A549 (cell line): Measurements from ENCODE around the gene TGFBR2. TPM values are rescaled to one million over a fixed set of nuclear protein-coding genes. Genes with fewer than 3 reads are reported as not detected.

Source experiments
- ATAC-seq, 2 experiments: fragments of 200-7000 bp in 1 of 2; fragments of >200 bp in 1 of 2; cut with Nextera tagmentation in 1 of 2; cut with Tn5 transposase in 1 of 2; 3 replicates each; pipeline versions ENCODE4 v1.8.0 to v1.9.1; 2018 to 2020; ENCODE audit warnings: mild to moderate bottlenecking in 1 of 2, moderate library complexity in 1 of 2
- CTCF ChIA-PET: fragments of 300-600 bp; sonication (Branson Sonifier 250); formaldehyde crosslinking; extraction: SDS; loops from one replicate; lab custom pipeline; 2021; ENCODE audit warnings: antibody characterized with exemption, inconsistent platforms; lab: Yijun Ruan, JAX
- POLR2A ChIA-PET: fragments of 350-600 bp; formaldehyde crosslinking; extraction: SDS; loops from one replicate; lab custom pipeline; 2021; ENCODE audit warnings: antibody characterized with exemption, inconsistent platforms; lab: Yijun Ruan, JAX
- DNase-seq, 2 experiments: peaks; one replicate each; pipeline versions ENCODE4 v3.0.0 to v3.0.0-alpha.2; 2011 to 2016; ENCODE audit warnings: low read depth in 1 of 2, low spot score in 1 of 2
- FAIRE-seq: peaks from 2 replicates; lab custom pipeline; 2011; peaks lifted over from hg19 to GRCh38; lab: Jason Lieb, UNC
- H3K27ac ChIP-seq, 2 experiments: fragments of >200 bp; sonication (Bioruptor Twin); formaldehyde crosslinking; 3 replicates each; pipeline ENCODE4 v1.5.1; 2016 to 2017
- H3K4me1 ChIP-seq: fragments of >200 bp; sonication (Bioruptor Twin); formaldehyde crosslinking; 3 replicates; pipeline ENCODE4 v1.6.1; 2016
- H3K4me2 ChIP-seq: fragments of >200 bp; sonication (Bioruptor Twin); formaldehyde crosslinking; 3 replicates; pipeline ENCODE4 v1.6.1; 2016
- H3K4me3 ChIP-seq: fragments of >200 bp; sonication (Bioruptor Twin); formaldehyde crosslinking; 3 replicates; pipeline ENCODE4 v1.5.1; 2016
- H3K9me3 ChIP-seq: fragments of >200 bp; sonication (Bioruptor Twin); formaldehyde crosslinking; 3 replicates; pipeline ENCODE4 v1.6.1; 2016
- BCL3 ChIP-seq: fragments of >200 bp; sonication (Bioruptor Twin); formaldehyde crosslinking; IDR thresholded peaks from 3 replicates; pipeline ENCODE4 v1.6.1; 2016
- CBX8 ChIP-seq: fragments of 200-600 bp; sonication (generic); IDR thresholded peaks from 2 replicates; pipeline ENCODE4 v1.6.1; 2016
- CEBPB ChIP-seq, 2 experiments: fragments of >200 bp in 1 of 2; sonication (Bioruptor Twin) in 1 of 2; formaldehyde crosslinking in 1 of 2; IDR thresholded peaks; 2 replicates each; pipeline ENCODE4 v1.6.1; 2012 to 2016
- CHD2 ChIP-seq: fragments of 150-350 bp; IDR thresholded peaks from 2 replicates; pipeline ENCODE4 v1.6.1; 2014; ENCODE audit warnings: low read length; ENCODE audit not compliant: partially characterized antibody
- CHD4 ChIP-seq: fragments of 200-600 bp; sonication (generic); IDR thresholded peaks from 2 replicates; pipeline ENCODE4 v1.6.1; 2016; ENCODE audit warnings: antibody characterized with exemption, mild to moderate bottlenecking, borderline replicate concordance
- EHF ChIP-seq: fragments of 250-450 bp; sonication (Bioruptor Pico); IDR thresholded peaks from 2 replicates; pipeline ENCODE4 v1.5.0; 2020; ENCODE audit warnings: mild to moderate bottlenecking
- EHMT2 ChIP-seq: fragments of 200-600 bp; sonication (generic); IDR thresholded peaks from 2 replicates; pipeline ENCODE4 v1.6.1; 2016; ENCODE audit warnings: antibody characterized with exemption, low read depth, mild to moderate bottlenecking, moderate library complexity
- FOSB ChIP-seq: fragments of 250-450 bp; sonication (Bioruptor Pico); IDR thresholded peaks from 2 replicates; pipeline ENCODE4 v1.5.0; 2020; ENCODE audit warnings: mild to moderate bottlenecking, moderate library complexity
- FOSL2 ChIP-seq, 2 experiments: fragments of 450-650 bp in 1 of 2; fragments of >200 bp in 1 of 2; sonication (Bioruptor Twin) in 1 of 2; formaldehyde crosslinking; IDR thresholded peaks; 2 replicates each; pipeline versions ENCODE4 v1.5.0 to v1.6.1; 2016 to 2020; ENCODE audit warnings: mild to moderate bottlenecking in 1 of 2, moderate library complexity in 1 of 2
- FOXS1 ChIP-seq: fragments of 250-450 bp; sonication (Bioruptor Pico); IDR thresholded peaks from 2 replicates; pipeline ENCODE4 v1.5.0; 2020; ENCODE audit warnings: mild to moderate bottlenecking, moderate library complexity
- HDAC2 ChIP-seq: fragments of 200-600 bp; sonication (generic); IDR thresholded peaks from 2 replicates; pipeline ENCODE4 v1.6.1; 2016
- HOXA7 ChIP-seq: fragments of 250-450 bp; sonication (Bioruptor Pico); IDR thresholded peaks from 2 replicates; pipeline ENCODE4 v1.5.0; 2020; ENCODE audit warnings: mild to moderate bottlenecking, moderate library complexity
- HOXB13 ChIP-seq: fragments of 250-450 bp; sonication (Bioruptor Pico); IDR thresholded peaks from 2 replicates; pipeline ENCODE4 v1.5.0; 2020; ENCODE audit warnings: low read depth, mild to moderate bottlenecking, moderate library complexity
- JUN ChIP-seq, 2 experiments: fragments of >200 bp; sonication (Bioruptor Twin); formaldehyde crosslinking; IDR thresholded peaks; 2 replicates in 1 of 2; 3 replicates in 1 of 2; pipeline ENCODE4 v1.6.1; 2016 to 2017
- JUNB ChIP-seq: fragments of >200 bp; sonication (Bioruptor Twin); formaldehyde crosslinking; IDR thresholded peaks from 2 replicates; pipeline ENCODE4 v1.6.1; 2016
- KDM5A ChIP-seq: fragments of 200-600 bp; sonication (generic); IDR thresholded peaks from 2 replicates; pipeline ENCODE4 v1.6.1; 2016; ENCODE audit warnings: antibody characterized with exemption, mild to moderate bottlenecking
- MAZ ChIP-seq: fragments of 150-350 bp; IDR thresholded peaks from 2 replicates; pipeline ENCODE4 v1.6.1; 2014; ENCODE audit warnings: antibody characterized with exemption, low read depth, low read length, borderline replicate concordance
- NPAS2 ChIP-seq: fragments of 250-450 bp; sonication (Bioruptor Pico); IDR thresholded peaks from 2 replicates; pipeline ENCODE4 v1.8.0; 2022; ENCODE audit warnings: mild to moderate bottlenecking, moderate library complexity, borderline replicate concordance
- NR3C1 ChIP-seq: fragments of >200 bp; sonication (Bioruptor Twin); formaldehyde crosslinking; IDR thresholded peaks from 3 replicates; pipeline ENCODE4 v1.6.1; 2017
- POLR2A ChIP-seq: IDR thresholded peaks from 2 replicates; pipeline ENCODE4 v1.6.1; 2012; ENCODE audit warnings: mild to moderate bottlenecking, low read length
- RARB ChIP-seq: fragments of 250-450 bp; sonication (Bioruptor Pico); IDR thresholded peaks from 2 replicates; pipeline ENCODE4 v1.8.0; 2021; ENCODE audit warnings: mild to moderate bottlenecking, moderate library complexity
- RFX5 ChIP-seq: fragments of 450-650 bp; IDR thresholded peaks from 2 replicates; pipeline ENCODE4 v1.7.1; 2014; ENCODE audit warnings: antibody characterized with exemption, mild to moderate bottlenecking, moderate library complexity
- RNF2 ChIP-seq: fragments of 200-600 bp; sonication (generic); IDR thresholded peaks from 2 replicates; pipeline ENCODE4 v1.6.1; 2016; ENCODE audit warnings: low read depth, mild to moderate bottlenecking, antibody characterized with exemption, moderate library complexity, borderline replicate concordance
- USF2 ChIP-seq: fragments of 450-650 bp; IDR thresholded peaks from 2 replicates; pipeline ENCODE4 v1.6.1; 2014; ENCODE audit warnings: antibody characterized with exemption
- ZNF302 ChIP-seq: fragments of 250-450 bp; sonication (Bioruptor Pico); IDR thresholded peaks from 2 replicates; pipeline ENCODE4 v1.9.0; 2021; ENCODE audit warnings: inconsistent platforms, mild to moderate bottlenecking, moderate library complexity
- WGBS: methylation state at CpG from one replicate; pipeline ENCODE4 v1.1.6; 2017; ENCODE audit errors: missing lambda C conversion rate; 5-methylcytosine and 5-hydroxymethylcytosine counted together
- polyA plus RNA-seq, 4 experiments: library from polyadenylated mRNA; depleted of rRNA in 3 of 4; stranded (reverse); fragments of >200 nt; fragmentation: RNase III in 1 of 4; extraction: RNeasy Plus Mini Kit Qiagen cat#74134 plus additional on column Dnase treatment in 1 of 4; gene quantifications; 2 replicates in 3 of 4; 3 replicates in 1 of 4; pipeline ENCODE4 v1.2.3, GENCODE V29; 2011 to 2017
- TF ChIP-seq, protein P1 (sequence below): fragments of 200-600 bp; sonication (generic); IDR thresholded peaks from 2 replicates; pipeline ENCODE4 v1.6.1; 2016; ENCODE audit warnings: antibody characterized with exemption, mild to moderate bottlenecking, moderate library complexity
- TF ChIP-seq, protein P2 (sequence below): IDR thresholded peaks from 2 replicates; pipeline ENCODE4 v1.6.1; 2012

TGFBR2 gene
- polyA plus RNA-seq, 2 of the 4 experiments (the other 2 are of a cell fraction), result 48.5 to 97.4 TPM

DNA sequence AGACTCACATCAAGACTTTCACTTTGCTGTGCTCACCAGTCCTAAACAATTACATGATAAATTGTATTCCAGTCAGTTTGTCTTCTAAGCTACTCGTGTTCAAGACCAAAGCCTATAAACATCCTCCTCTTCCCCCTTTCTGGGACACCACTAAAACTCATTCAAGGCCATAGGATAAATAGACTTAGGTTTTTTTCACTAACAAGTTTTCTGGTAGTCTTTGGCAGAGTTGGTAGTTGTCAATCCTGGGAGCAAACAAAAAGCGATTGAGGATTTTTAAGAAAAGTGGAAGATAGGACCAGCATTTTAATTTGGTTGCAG lies 114.9 kb downstream of the TGFBR2 start (continued):
- TF ChIP-seq JUNB, result no peak; the same call in 1 of the 2 replicates
- TF ChIP-seq NR3C1, result no peak
- TF ChIP-seq HDAC2, result no peak
- TF ChIP-seq, all 56 proteins: peak for 2

DNA sequence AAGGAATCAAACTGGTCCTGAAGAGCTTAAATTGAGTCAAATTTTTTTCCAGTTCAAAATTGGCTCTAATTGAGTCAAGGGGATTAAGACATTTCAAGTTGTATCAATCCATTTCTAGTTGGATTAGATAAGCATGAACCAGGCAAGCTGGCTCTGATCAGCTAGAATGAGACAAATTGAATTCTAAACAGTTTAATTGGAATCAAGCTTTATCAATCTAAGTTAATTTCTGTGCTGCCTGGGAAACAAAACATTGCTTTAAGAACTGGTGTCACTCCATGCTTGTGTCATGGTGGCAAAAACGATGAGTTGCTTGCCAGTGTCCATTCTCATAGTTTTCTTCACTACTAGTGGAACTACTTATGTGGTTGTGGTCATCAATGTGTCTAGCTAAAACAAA lies 116.8 kb downstream of the TGFBR2 start:
- no peak for DNase-seq
- ChIA-PET POLR2A (no interaction called here), CTCF (interaction anchor here (1.4 kb wide), 1 partner anchor 47 kb away, joined by 3 read pairs; no protein-coding TSS in a partner anchor)
- WGBS, result 85% methylated on average over 1 of the region's 1 CpG
- TF ChIP-seq MAZ (no peak), JUN (IDR thresholded peaks at IDR 0.05) (no peak), USF2 (no peak), CHD2 (no peak), HOXA7 (no peak), EHMT2 (no peak), ZNF302 (no peak), POLR2A (no peak), BCL3 (no peak), RFX5 (no peak)
- peak; percentile 32 for FAIRE-seq
- Histone ChIP-seq H3K27ac (peak overlapping the region in 1 of 2 experiments; percentile 2; a peak in 1 of 6 replicates), H3K4me3 (no peak overlapping the region), H3K4me2 (no peak overlapping the region), H3K9me3 (peaks cover 16% of the 10 kb centered on the region; the same call in 2 of the 3 replicates), H3K4me1 (peaks cover 20% of the 10 kb centered on the region)
- ATAC-seq, result no peak

DNA sequence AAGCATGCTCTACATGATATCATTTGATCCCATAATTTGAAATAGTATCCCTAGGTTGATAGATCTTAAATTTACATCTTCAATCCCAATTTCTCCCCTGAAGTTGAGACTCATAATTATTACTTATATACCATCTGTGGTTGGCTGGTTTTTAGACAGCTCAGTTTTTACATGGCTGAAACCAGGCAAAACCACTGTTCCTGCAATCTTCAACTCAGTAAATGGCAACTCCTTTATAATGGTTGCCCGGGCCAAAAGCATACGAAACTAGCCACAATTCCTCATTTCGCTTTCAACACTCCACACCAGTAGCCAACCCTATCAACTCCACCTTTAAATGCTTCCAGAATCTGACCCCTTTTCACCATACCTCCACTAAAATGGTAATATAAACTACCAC lies 118.5 kb downstream of the TGFBR2 start:
- 93% methylated on average over 3 of the region's 3 CpGs for WGBS
- CTCF ChIA-PET, result interaction anchor here (0.7 to 2.0 kb wide), 4 partner anchors 21 to 682 kb away, joined by 3 to 6 read pairs (median 3); no protein-coding TSS in a partner anchor
- FAIRE-seq (no peak), DNase-seq (no peak), ATAC-seq (no peak)
- Histone ChIP-seq H3K9me3 (peaks cover 14% of the 10 kb centered on the region; the same call in 1 of the 3 replicates), H3K4me1 (peaks cover 20% of the 10 kb centered on the region), H3K4me3 (no peak overlapping the region), H3K4me2 (no peak overlapping the region), H3K27ac (no peak overlapping the region)
- POLR2A ChIA-PET, result no interaction called here
- TF ChIP-seq CHD2, result no peak
- TF ChIP-seq CHD4, result no peak
- TF ChIP-seq NPAS2 (CRISPR knock-in tag), result no peak
- TF ChIP-seq KDM5A, result no peak
- no peak for TF ChIP-seq RNF2
- TF ChIP-seq FOSL2 (IDR thresholded peaks at IDR 0.05), result no peak
- TF ChIP-seq FOSL2 (CRISPR knock-in tag; IDR thresholded peaks at IDR 0.05), result no peak
- no peak for TF ChIP-seq JUN (IDR thresholded peaks at IDR 0.05)
- TF ChIP-seq CBX8, result no peak
- no peak for TF ChIP-seq RARB (CRISPR knock-in tag)
- no peak for TF ChIP-seq JUNB
- no peak for TF ChIP-seq FOXS1 (CRISPR knock-in tag)

- Histone ChIP-seq H3K4me1 (no peaks in the 10 kb centered on the region), H3K9me3 (0 out of 3 replicates have a peak, but pooled peaks cover 9% of the 10 kb centered on the region), H3K4me2 (no peak overlapping the region), H3K4me3 (no peak overlapping the region), H3K27ac (no peak overlapping the region)
- ATAC-seq (no peak), DNase-seq (no peak), FAIRE-seq (no peak)
- ChIA-PET POLR2A (no interaction called here), CTCF (no interaction called here)
- 98% methylated on average over 4 of the region's 4 CpGs for WGBS
- TF ChIP-seq EHF (CRISPR knock-in tag) (no peak), HOXB13 (no peak), FOSB (no peak), USF2 (no peak), CEBPB (IDR thresholded peaks at IDR 0.05) (no peak), CHD2 (no peak), NPAS2 (CRISPR knock-in tag) (no peak)
- TF ChIP-seq, protein P1, sequence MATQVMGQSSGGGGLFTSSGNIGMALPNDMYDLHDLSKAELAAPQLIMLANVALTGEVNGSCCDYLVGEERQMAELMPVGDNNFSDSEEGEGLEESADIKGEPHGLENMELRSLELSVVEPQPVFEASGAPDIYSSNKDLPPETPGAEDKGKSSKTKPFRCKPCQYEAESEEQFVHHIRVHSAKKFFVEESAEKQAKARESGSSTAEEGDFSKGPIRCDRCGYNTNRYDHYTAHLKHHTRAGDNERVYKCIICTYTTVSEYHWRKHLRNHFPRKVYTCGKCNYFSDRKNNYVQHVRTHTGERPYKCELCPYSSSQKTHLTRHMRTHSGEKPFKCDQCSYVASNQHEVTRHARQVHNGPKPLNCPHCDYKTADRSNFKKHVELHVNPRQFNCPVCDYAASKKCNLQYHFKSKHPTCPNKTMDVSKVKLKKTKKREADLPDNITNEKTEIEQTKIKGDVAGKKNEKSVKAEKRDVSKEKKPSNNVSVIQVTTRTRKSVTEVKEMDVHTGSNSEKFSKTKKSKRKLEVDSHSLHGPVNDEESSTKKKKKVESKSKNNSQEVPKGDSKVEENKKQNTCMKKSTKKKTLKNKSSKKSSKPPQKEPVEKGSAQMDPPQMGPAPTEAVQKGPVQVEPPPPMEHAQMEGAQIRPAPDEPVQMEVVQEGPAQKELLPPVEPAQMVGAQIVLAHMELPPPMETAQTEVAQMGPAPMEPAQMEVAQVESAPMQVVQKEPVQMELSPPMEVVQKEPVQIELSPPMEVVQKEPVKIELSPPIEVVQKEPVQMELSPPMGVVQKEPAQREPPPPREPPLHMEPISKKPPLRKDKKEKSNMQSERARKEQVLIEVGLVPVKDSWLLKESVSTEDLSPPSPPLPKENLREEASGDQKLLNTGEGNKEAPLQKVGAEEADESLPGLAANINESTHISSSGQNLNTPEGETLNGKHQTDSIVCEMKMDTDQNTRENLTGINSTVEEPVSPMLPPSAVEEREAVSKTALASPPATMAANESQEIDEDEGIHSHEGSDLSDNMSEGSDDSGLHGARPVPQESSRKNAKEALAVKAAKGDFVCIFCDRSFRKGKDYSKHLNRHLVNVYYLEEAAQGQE, result no peak
- TF ChIP-seq, protein P2, sequence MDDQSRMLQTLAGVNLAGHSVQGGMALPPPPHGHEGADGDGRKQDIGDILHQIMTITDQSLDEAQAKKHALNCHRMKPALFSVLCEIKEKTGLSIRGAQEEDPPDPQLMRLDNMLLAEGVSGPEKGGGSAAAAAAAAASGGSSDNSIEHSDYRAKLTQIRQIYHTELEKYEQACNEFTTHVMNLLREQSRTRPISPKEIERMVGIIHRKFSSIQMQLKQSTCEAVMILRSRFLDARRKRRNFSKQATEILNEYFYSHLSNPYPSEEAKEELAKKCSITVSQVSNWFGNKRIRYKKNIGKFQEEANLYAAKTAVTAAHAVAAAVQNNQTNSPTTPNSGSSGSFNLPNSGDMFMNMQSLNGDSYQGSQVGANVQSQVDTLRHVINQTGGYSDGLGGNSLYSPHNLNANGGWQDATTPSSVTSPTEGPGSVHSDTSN, result no peak
Measured at GRCh38 chr3:30728143-30728542, 121.7 kb downstream of the TGFBR2 start.
